HL-60 (cell line): Measurements from ENCODE around the gene SNX1.

Experiments
- CTCF ChIP-seq: IDR thresholded peaks from one replicate; pipeline ENCODE4 v1.5.1; 2011; ENCODE audit warnings: low read length, control low read depth, inconsistent platforms; ENCODE audit not compliant: insufficient read depth
- GABPA ChIP-seq: IDR thresholded peaks from 2 replicates; pipeline ENCODE4 v1.6.1; 2012; ENCODE audit warnings: low read depth
- REST ChIP-seq: IDR thresholded peaks from 2 replicates; pipeline ENCODE4 v1.6.1; 2012; ENCODE audit warnings: low read depth; ENCODE audit not compliant: insufficient replicate concordance

- no peak for TF ChIP-seq CTCF
- no peak for TF ChIP-seq REST
- TF ChIP-seq GABPA, result no peak
These were observed 23.6 kb upstream of the SNX1 start for GRCh38 chr15:64071931-64072765.
